ENCODE results near the gene GPATCH8.

Gene GPATCH8

GRCh38 chr17:44351961-44352827 lies 151.0 kb downstream of the GPATCH8 start:
- DNase-seq: no peak

DNA sequence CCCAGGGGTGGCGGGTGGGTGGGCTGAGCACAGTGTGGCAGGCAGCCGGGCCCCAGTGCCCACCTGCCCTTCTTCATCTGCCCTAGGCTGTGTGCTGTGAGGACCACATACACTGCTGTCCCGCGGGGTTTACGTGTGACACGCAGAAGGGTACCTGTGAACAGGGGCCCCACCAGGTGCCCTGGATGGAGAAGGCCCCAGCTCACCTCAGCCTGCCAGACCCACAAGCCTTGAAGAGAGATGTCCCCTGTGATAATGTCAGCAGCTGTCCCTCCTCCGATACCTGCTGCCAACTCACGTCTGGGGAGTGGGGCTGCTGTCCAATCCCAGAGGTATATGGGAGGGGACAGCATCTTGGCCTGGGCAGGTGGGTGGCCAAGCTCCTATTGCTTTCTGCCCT lies 151.7 kb downstream of the GPATCH8 start:
- no peak for DNase-seq

DNA sequence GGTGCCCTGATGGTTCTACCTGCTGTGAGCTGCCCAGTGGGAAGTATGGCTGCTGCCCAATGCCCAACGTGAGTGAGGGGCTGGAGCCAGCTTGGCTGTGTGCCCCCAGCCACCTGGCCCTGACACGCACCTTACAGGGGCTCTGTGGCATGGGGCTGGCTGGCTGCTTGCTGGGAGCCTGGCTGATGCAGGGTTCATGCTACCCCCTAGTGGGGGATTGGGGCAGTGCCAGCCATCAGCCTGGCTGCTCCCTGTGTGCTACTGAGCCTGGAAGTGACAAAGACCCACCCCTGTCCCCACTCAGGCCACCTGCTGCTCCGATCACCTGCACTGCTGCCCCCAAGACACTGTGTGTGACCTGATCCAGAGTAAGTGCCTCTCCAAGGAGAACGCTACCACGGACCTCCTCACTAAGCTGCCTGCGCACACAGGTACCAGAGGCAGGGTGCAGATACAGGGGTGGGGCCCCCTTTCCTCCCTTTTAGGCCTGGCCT lies 152.4 kb downstream of the GPATCH8 start:
- DNase-seq: no peak

GRCh38 chr17:44349553-44350070 lies 153.6 kb downstream of the GPATCH8 start:
- no peak for DNase-seq

- DNase-seq: no peak
Measured at GRCh38 chr17:44348988-44349364, 154.2 kb downstream of the GPATCH8 start.

DNA sequence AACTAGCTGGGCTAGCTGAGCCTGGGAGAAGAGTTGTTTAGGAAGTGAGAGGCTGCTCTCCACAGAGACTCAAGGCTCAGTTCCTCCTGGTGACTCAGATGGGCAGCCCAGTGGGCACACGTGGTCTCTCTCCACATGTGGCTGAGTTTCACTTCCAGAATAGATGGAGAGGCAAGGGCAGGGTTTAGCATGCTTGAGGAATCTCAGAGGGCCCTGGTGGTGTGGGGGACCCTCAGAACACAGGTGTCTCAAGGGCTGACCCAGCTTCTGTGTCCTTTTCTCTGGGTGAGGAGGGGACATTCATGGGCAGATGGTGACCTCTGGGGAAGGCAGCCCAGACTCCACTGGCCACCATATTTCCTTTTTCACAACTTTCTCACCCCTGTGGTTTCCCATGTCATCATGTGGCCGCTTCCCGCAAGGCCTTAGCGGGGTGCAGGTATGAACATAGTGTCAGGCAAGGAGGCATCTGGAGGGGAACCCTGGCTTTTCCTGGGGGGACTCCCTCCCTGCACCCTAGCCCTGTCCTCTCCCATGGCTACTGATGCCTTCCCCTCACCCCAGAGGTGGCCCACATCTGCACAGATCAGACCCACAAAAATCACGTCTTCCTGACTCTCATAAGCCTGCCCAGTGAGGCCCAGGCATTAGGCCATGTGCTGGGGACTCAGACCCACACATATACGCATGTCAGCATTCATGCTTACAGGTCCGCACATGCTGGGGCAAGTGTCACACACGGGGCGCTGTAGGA lies 154.8 kb downstream of the GPATCH8 start:
- DNase-seq: no peak
